GM21515 (cell line): Measurements from ENCODE around the gene TIPRL.
"Not testable (repeated sequence)": the region's sequence is repeated elsewhere in the genome, so short reads cannot be mapped to it uniquely, and the experiment has no call there.

Experiments
- ATAC-seq: cut with Tn5 transposase; IDR thresholded peaks from one replicate; pipeline ENCODE4 v1.9.1; 2021; ENCODE audit not compliant: unreplicated experiment

The TIPRL gene

DNA sequence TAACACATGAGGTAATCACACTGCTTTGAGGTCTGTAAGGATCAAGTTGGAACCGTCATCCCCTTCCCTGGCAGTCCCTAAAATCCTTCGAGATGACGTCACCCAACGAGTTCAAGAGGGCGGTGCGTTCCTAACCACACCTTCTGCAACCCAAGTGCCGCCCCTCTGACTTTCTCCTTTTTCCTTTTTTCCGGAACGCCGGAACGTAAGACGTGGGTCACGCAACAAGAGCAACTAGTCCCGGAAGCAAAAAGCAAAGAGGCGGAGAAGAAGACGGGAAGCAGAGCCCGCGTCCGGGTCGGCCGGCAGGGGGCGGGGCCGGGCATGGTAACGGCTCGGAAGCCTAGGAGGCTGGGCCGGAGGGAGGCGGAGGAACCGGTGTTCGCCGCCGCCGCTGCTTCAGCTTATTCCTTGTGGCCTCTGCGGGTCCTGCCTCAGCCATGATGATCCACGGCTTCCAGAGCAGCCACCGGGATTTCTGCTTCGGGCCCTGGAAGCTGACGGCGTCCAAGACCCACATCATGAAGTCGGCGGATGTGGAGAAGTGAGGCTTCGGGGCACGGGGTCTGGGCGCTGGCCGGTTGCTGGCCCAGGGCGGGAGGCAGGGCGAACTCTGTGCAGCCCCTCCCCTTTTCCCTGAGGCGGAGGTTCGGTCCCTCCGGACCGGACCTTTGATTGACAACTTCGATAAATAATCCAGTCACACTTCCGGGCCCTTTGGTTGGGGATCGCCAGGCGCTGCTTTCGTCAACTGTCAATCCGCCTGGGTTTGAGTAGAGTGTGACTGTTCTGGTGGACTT is at the start of gene TIPRL:
Gene TIPRL (plus strand): TSS at position 325 of the 800 bp plus-strand sequence. CDS start 116 bp downstream, at position 441.
- ATAC-seq: peak; percentile 92

DNA sequence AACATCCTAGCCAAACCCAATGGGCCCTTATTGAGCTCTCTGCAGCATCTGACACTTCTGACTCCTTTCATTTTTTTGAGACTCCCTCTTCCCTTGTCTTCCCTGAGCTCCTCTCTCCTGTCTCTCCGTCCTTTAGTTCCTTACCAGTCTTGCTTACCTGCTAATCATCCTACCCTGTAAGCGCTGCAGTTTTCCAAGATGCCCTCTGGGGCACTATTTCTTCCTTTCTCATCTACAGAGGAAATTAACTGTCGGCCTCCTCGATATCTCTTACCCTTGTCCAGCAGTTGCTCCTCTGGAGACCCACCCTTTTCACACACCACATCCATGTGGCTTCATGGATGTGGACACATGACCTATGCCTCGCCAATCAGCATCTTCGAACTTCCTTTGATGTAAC is 48.8 kb upstream of the TIPRL start:
- no peak for ATAC-seq

- ATAC-seq: no peak
These were observed 44.6 kb upstream of the TIPRL start for GRCh38 chr1:168134132-168134531.

DNA sequence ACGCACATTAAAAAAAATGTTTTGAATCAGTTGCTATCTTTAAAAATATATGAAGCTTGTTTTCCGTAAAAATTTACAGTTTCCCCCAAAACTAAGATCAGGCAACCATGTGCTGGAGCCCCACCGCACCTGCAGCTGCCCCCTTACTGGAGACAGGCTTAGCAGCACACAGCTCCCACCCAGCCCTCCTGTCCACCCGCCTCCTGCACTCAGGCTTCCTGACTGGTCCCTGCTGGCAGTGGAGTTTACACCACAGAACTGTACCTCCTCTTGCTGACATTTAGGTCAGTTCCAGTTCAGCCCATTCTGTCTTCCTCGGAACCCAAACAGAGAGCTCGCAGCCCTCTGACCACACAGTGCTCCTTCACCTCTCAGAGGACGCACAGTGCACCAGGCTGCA is 44.1 kb upstream of the TIPRL start:
- ATAC-seq: no peak

DNA sequence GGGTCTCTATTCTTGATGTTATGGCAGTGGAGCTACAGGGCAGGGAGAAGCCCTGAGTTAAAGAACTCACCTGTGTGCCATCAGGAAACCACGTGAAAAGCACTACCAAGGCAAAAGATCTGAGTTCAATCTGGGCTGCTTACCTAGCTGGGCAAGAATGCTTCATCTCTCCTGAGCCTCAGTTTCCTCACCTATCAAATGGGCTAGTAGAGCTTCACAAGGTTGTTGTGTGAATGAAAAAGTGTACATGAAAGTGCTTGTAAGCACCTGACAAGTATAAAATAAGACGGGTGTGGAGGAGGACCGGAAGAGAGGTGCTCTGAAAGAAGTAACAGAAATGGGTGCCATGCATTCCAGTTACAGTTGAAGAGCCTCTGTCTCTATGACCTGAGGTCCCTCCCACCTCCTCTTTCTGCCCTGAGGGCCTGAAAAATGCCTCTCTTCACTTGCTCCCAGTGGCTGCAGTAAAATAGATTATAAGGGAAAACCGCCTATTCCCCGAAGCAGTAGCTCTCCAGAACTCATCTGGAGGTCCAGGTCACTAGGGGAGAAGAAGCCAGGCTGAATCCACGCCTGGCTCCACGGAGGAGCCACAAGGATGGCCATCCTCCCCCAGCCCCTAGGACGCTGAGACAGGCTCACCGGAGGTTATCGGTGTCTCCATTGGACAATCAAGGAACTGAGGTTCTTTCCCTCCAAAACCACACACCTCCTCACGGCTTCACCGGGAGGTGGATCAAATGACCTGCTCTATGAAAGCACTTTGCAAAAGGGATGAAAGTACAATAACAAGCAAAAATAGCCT is 43.4 kb upstream of the TIPRL start:
- ATAC-seq: no peak

- no peak for ATAC-seq
These were observed 42.6 kb upstream of the TIPRL start for GRCh38 chr1:168135921-168136708.

DNA sequence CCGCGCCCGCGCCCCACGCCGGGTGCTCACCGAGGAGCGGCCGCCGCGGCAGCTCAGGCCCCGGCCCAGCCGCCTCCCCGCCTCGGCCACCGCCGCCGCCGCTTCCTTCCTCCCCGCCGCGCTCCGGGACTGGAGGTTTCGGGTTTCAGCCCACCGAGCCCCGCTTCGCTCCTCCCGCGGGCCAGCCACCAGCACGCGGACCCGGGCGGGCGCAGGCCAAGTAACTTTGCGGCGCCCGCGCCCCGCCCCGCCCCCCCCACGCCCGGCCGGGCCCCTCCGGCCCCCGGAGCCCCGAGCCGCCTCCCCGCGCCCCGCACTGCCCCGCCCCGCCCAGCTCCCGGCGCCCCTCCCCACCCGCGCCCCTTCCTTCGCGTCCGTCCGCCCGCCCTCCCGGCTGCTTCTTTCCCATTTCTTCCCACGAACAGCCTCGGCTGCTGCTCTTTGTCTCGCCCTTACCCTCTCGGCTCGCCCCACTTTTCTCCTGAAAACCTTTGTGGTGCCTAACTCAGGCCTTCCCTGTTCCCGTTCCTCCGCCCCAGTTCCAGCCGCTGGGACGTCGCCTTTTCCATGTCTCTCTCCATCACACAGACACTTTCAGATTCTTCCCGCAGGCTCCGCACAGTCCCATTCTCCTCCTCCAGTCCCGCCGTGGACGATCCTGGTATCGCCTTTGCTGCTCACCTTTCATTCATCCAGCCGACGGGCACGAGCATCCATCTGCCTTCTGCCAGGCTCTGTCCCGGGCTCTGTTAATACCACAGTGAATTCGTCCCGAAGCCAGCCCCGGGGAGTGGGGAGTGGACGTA is 41.9 kb upstream of the TIPRL start, which contains the start of gene GPR161:
Gene GPR161 (minus strand): TSS at position 222 of the 806 bp plus-strand sequence. CDS start 32,080 bp downstream, outside the sequence.
- no peak for ATAC-seq

- ATAC-seq: no peak
These were observed 41.3 kb upstream of the TIPRL start for GRCh38 chr1:168137515-168137821.

GRCh38 chr1:168138134-168138533 is 40.6 kb upstream of the TIPRL start:
- no peak for ATAC-seq

DNA sequence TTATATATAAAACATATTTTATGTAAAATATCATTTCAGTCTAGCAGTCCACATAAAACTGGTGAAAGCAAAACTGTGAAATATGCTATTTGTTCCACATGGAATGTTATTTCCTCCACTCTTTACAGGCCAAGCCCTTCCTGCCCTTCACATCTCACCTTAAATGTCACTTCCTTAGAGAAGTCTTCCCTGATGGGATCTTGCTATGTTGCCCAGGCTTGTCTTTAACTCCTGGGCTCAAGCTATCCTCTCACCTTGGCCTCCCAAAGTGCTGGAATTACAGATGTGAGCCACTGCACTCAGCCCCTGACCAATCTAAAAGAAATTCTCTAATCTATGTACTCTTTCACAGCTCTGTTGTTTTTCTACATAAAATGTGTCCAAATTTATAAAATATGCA is 39.7 kb upstream of the TIPRL start:
- ATAC-seq: no peak

- no peak for ATAC-seq
These were observed 36.8 kb upstream of the TIPRL start for GRCh38 chr1:168141871-168142385.

GRCh38 chr1:168145184-168146159 is 33.3 kb upstream of the TIPRL start:
- ATAC-seq: peak; percentile 95

DNA sequence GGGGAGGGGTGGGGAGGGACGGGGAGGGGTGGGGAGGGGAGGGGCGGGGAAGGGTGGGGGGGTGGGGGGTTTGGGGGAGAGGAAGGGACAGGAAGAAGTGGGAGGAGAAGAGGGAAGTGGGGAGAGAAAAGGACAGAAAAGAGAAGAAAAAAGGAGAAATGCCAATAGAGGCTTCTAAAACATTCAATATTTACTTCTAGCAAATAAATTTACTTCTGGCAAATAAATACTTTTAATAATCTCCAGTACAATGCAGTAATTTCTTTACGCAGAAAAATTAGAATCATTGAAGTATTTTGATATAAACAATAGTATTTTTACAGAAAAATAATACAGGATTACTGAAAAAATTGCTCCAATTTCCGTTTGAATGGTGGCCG is 32.6 kb upstream of the TIPRL start:
- no peak for ATAC-seq

- ATAC-seq: no peak
These were observed 32.1 kb upstream of the TIPRL start for GRCh38 chr1:168146626-168147025.

DNA sequence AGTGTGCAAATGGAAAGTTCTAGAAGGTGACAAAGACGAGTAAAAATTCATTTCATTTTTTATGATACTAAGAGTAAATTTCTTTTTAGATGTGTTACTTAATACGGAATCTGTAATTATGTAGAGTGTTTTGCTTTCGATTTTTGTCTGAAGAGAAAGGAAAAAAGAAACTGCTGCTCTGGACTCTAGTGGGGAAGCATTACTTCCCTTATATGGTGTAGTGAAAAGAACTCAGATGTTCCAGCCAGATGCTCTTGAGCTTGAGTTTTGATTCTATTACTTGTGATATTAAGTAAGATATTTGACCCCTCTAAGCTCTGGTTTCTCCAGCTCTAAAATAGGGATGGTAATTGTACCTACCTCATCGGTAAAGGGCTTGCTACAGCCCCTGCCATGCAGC is 29.8 kb upstream of the TIPRL start:
- peak; percentile 65 for ATAC-seq

DNA sequence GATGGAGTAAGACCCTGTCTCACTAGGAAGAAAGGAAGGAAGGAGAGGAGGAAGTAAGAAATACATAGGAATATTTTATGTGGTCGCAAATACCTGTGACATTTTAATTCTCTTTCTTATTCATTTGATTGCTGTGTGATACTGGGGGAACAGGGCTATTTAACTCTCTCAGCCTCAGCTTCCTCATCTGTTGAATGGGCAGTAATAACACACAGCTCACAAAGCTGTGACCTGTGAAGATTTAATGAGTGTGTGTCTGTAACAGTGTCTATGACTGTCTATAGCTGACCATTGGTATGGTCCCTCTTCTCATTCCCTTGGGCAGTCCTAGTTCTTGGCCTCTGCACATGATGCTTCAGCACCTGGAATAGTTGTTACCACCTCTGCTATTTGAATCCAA is 28.5 kb upstream of the TIPRL start:
- ATAC-seq: no peak

GRCh38 chr1:168151935-168152334 is 26.8 kb upstream of the TIPRL start:
- no peak for ATAC-seq

DNA sequence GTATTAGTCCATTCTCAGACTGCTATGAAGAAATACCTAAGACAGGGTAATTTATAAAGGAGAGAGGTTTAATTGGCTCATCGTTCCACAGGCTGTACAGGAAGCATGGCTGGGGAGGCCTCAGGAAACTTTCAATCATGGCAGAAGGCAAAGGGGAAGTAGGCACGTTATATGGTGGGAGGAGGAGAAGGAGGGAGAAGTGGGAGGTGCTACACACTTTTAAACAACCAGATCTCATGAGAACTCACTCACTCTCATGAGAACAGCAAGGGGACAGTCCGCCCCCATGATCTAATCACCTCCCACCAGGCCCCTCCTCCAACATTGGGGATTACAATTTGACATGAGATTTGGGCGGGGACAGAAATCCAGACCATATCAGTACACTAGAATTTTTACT is 24.1 kb upstream of the TIPRL start:
- not testable (repeated sequence) for ATAC-seq

DNA sequence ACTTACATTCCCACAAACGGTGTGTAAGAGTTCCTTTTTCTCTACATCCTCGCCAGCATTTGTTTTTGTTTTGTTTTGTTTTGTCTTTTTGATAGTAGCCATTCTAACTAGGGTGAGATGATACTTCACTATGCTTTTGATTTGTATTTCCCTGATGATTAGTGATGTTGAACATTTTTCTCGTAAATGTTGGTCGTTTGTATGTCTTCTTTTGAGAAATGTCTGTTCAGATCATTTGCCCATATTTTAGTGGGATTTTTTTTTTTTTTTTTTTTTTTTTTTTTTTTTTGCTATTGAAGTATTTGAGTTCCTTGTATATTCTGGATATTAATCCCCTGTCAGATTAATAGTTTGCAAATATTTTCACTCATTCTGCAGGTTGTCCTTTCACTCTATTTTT is 22.9 kb upstream of the TIPRL start:
- no peak for ATAC-seq
